ENCODE data around the gene KEAP1. TPM values are rescaled to one million over a fixed set of nuclear protein-coding genes. Genes with fewer than 3 reads are reported as not detected.
"Not testable (repeated sequence)": the region's sequence is repeated elsewhere in the genome, so short reads cannot be mapped to it uniquely, and the experiment has no call there.

KEAP1 gene
- polyA plus RNA-seq, 4 donors, result 35.1 to 73.8 (median 56.4) TPM

GRCh38 chr19:10546817-10547216 is 43.7 kb upstream of the KEAP1 start:
- Histone ChIP-seq H3K27ac (ENCODE audit: low read depth in 1 of 3, low read length in 2 of 3) (no peak overlapping the region), H3K4me1 (ENCODE audit: control insufficient read depth in 3 of 3, insufficient read depth in 2 of 3, low read depth in 1 of 3, low read length in 2 of 3) (peaks cover 0 to 12% (median 3%) of the 10 kb centered on the region in 3 donors), H3K27me3 (ENCODE audit: control insufficient read depth in 3 of 3, insufficient read depth in 3 of 3, low read length in 3 of 3) (no peaks in the 10 kb centered on the region), H3K4me3 (ENCODE audit: low read depth in 1 of 3, low read length in 3 of 3) (no peak overlapping the region), H3K36me3 (ENCODE audit: control insufficient read depth in 3 of 3, insufficient read depth in 2 of 3, low read depth in 1 of 3, low read length in 3 of 3) (peaks cover 14 to 66% (median 14%) of the 10 kb centered on the region in 3 donors), H3K9me3 (ENCODE audit: control insufficient read depth in 2 of 2, insufficient read depth in 1 of 2, low read depth in 1 of 2, low read length in 1 of 2) (no peaks in the 10 kb centered on the region)
- FAIRE-seq (no peak), DNase-seq (no peak)
- WGBS, 3 donors, result 92 to 95% (median 93%) methylated on average over 17 of the region's 17 CpGs

GRCh38 chr19:10544753-10545251 is 41.6 kb upstream of the KEAP1 start:
- Histone ChIP-seq H3K4me3 (ENCODE audit: low read depth in 1 of 3, low read length in 3 of 3) (peak overlapping the region; percentile 95 to 98 (median 96)), H3K27ac (ENCODE audit: low read depth in 1 of 3, low read length in 2 of 3) (peak overlapping the region; percentile 77 to 91 (median 91)), H3K36me3 (ENCODE audit: control insufficient read depth in 3 of 3, insufficient read depth in 2 of 3, low read depth in 1 of 3, low read length in 3 of 3) (peaks cover 9 to 46% (median 11%) of the 10 kb centered on the region in 3 donors), H3K9me3 (ENCODE audit: control insufficient read depth in 2 of 2, insufficient read depth in 1 of 2, low read depth in 1 of 2, low read length in 1 of 2) (no peaks in the 10 kb centered on the region), H3K27me3 (ENCODE audit: control insufficient read depth in 3 of 3, insufficient read depth in 3 of 3, low read length in 3 of 3) (no peaks in the 10 kb centered on the region), H3K4me1 (ENCODE audit: control insufficient read depth in 3 of 3, insufficient read depth in 2 of 3, low read depth in 1 of 3, low read length in 2 of 3) (peaks cover 0 to 12% (median 3%) of the 10 kb centered on the region in 3 donors)
- DNase-seq (peak; percentile 57 to 79), FAIRE-seq (no peak)
- 16 to 47% (median 26%) methylated on average over 21 to 23 of the region's 23 CpGs for WGBS, 3 donors

- Histone ChIP-seq H3K27ac (ENCODE audit: low read depth in 1 of 3, low read length in 2 of 3) (peak overlapping the region; percentile 77 to 91 (median 91)), H3K27me3 (ENCODE audit: control insufficient read depth in 3 of 3, insufficient read depth in 3 of 3, low read length in 3 of 3) (no peaks in the 10 kb centered on the region), H3K9me3 (ENCODE audit: control insufficient read depth in 2 of 2, insufficient read depth in 1 of 2, low read depth in 1 of 2, low read length in 1 of 2) (no peaks in the 10 kb centered on the region), H3K4me1 (ENCODE audit: control insufficient read depth in 3 of 3, insufficient read depth in 2 of 3, low read depth in 1 of 3, low read length in 2 of 3) (peaks cover 0 to 12% (median 3%) of the 10 kb centered on the region in 3 donors), H3K4me3 (ENCODE audit: low read depth in 1 of 3, low read length in 3 of 3) (peak overlapping the region; percentile 95 to 98 (median 96)), H3K36me3 (ENCODE audit: control insufficient read depth in 3 of 3, insufficient read depth in 2 of 3, low read depth in 1 of 3, low read length in 3 of 3) (peaks cover 9 to 41% (median 11%) of the 10 kb centered on the region in 3 donors)
- DNase-seq, result peak; percentile 65 to 84
- FAIRE-seq, result no peak
- WGBS, 3 donors, result 3 to 20% (median 7%) methylated on average over 19 to 22 of the region's 22 CpGs
These were observed 41.1 kb upstream of the KEAP1 start for GRCh38 chr19:10544242-10544752.

GRCh38 chr19:10543420-10544241 is 40.5 kb upstream of the KEAP1 start, which contains the start of gene ATG4D:
Gene ATG4D, plus strand, starts transcription at chr19:10543904. Its CDS starts 187 bp downstream, at chr19:10544091.
- Histone ChIP-seq H3K36me3 (ENCODE audit: control insufficient read depth in 3 of 3, insufficient read depth in 2 of 3, low read depth in 1 of 3, low read length in 3 of 3) (peaks cover 5 to 35% (median 8%) of the 10 kb centered on the region in 3 donors), H3K27ac (ENCODE audit: low read depth in 1 of 3, low read length in 2 of 3) (peak within 1 kb of the TSS; percentile 77 to 91 (median 91)), H3K4me3 (ENCODE audit: low read depth in 1 of 3, low read length in 3 of 3) (peak within 1 kb of the TSS; percentile 95 to 98 (median 96)), H3K27me3 (ENCODE audit: control insufficient read depth in 3 of 3, insufficient read depth in 3 of 3, low read length in 3 of 3) (no peaks in the 10 kb centered on the region), H3K9me3 (ENCODE audit: control insufficient read depth in 2 of 2, insufficient read depth in 1 of 2, low read depth in 1 of 2, low read length in 1 of 2) (no peaks in the 10 kb centered on the region), H3K4me1 (ENCODE audit: control insufficient read depth in 3 of 3, insufficient read depth in 2 of 3, low read depth in 1 of 3, low read length in 2 of 3) (peaks cover 0 to 12% (median 3%) of the 10 kb centered on the region in 3 donors)
- WGBS, 3 donors, result 0 to 1% (median 1%) methylated on average over 42 to 79 of the region's 79 CpGs
- peak; percentile 96 to 97 for DNase-seq
- FAIRE-seq, result no peak

GRCh38 chr19:10543059-10543419 is 39.9 kb upstream of the KEAP1 start:
- WGBS, 3 donors, result 39 to 48% (median 46%) methylated on average over 8 of the region's 8 CpGs
- DNase-seq, result no peak
- Histone ChIP-seq H3K27me3 (ENCODE audit: control insufficient read depth in 3 of 3, insufficient read depth in 3 of 3, low read length in 3 of 3) (no peaks in the 10 kb centered on the region), H3K4me1 (ENCODE audit: control insufficient read depth in 3 of 3, insufficient read depth in 2 of 3, low read depth in 1 of 3, low read length in 2 of 3) (peaks cover 0 to 12% (median 3%) of the 10 kb centered on the region in 3 donors), H3K27ac (ENCODE audit: low read depth in 1 of 3, low read length in 2 of 3) (peak overlapping the region in 1 of 3 donors; percentile 53), H3K4me3 (ENCODE audit: low read depth in 1 of 3, low read length in 3 of 3) (peak overlapping the region in 2 of 3 donors; percentile 95 to 96), H3K36me3 (ENCODE audit: control insufficient read depth in 3 of 3, insufficient read depth in 2 of 3, low read depth in 1 of 3, low read length in 3 of 3) (peaks cover 5 to 29% (median 5%) of the 10 kb centered on the region in 3 donors), H3K9me3 (ENCODE audit: control insufficient read depth in 2 of 2, insufficient read depth in 1 of 2, low read depth in 1 of 2, low read length in 1 of 2) (no peaks in the 10 kb centered on the region)
- no peak for FAIRE-seq

- H3K27me3 ChIP-seq (ENCODE audit: control insufficient read depth in 3 of 3, insufficient read depth in 3 of 3, low read length in 3 of 3); H3K4me3 ChIP-seq (ENCODE audit: low read depth in 1 of 3, low read length in 3 of 3); H3K27ac ChIP-seq (ENCODE audit: low read depth in 1 of 3, low read length in 2 of 3); H3K9me3 ChIP-seq (ENCODE audit: control insufficient read depth in 2 of 2, insufficient read depth in 1 of 2, low read depth in 1 of 2, low read length in 1 of 2); FAIRE-seq; DNase-seq; H3K4me1 ChIP-seq (ENCODE audit: control insufficient read depth in 3 of 3, insufficient read depth in 2 of 3, low read depth in 1 of 3, low read length in 2 of 3); H3K36me3 ChIP-seq (ENCODE audit: control insufficient read depth in 3 of 3, insufficient read depth in 2 of 3, low read depth in 1 of 3, low read length in 3 of 3): not testable (repeated sequence)
- 58 to 65% (median 63%) methylated on average over 9 of the region's 9 CpGs for WGBS, 3 donors
These were observed 35.9 kb upstream of the KEAP1 start for GRCh38 chr19:10539016-10539415.

- no peak overlapping the region for H3K27ac ChIP-seq (ENCODE audit: low read depth in 1 of 3, low read length in 2 of 3)
- H3K9me3 ChIP-seq (ENCODE audit: control insufficient read depth in 2 of 2, insufficient read depth in 1 of 2, low read depth in 1 of 2, low read length in 1 of 2), result no peaks in the 10 kb centered on the region
- H3K4me3 ChIP-seq (ENCODE audit: low read depth in 1 of 3, low read length in 3 of 3), result no peak overlapping the region
- peaks cover 0 to 5% (median 0%) of the 10 kb centered on the region in 3 donors for H3K4me1 ChIP-seq (ENCODE audit: control insufficient read depth in 3 of 3, insufficient read depth in 2 of 3, low read depth in 1 of 3, low read length in 2 of 3)
- peaks cover 0 to 5% (median 0%) of the 10 kb centered on the region in 3 donors for H3K27me3 ChIP-seq (ENCODE audit: control insufficient read depth in 3 of 3, insufficient read depth in 3 of 3, low read length in 3 of 3)
- WGBS, 3 donors, result 66 to 72% (median 68%) methylated on average over 20 of the region's 20 CpGs
- FAIRE-seq (no peak), DNase-seq (no peak)
- no peaks in the 10 kb centered on the region for H3K36me3 ChIP-seq (ENCODE audit: control insufficient read depth in 3 of 3, insufficient read depth in 2 of 3, low read depth in 1 of 3, low read length in 3 of 3)
These were observed 35.2 kb upstream of the KEAP1 start for GRCh38 chr19:10538204-10538983.

- no peak for DNase-seq
- Histone ChIP-seq H3K4me1 (ENCODE audit: control insufficient read depth in 3 of 3, insufficient read depth in 2 of 3, low read depth in 1 of 3, low read length in 2 of 3) (no peaks in the 10 kb centered on the region), H3K27me3 (ENCODE audit: control insufficient read depth in 3 of 3, insufficient read depth in 3 of 3, low read length in 3 of 3) (peaks cover 0 to 5% (median 0%) of the 10 kb centered on the region in 3 donors), H3K9me3 (ENCODE audit: control insufficient read depth in 2 of 2, insufficient read depth in 1 of 2, low read depth in 1 of 2, low read length in 1 of 2) (peaks cover 0 to 2% of the 10 kb centered on the region in 2 donors), H3K4me3 (ENCODE audit: low read depth in 1 of 3, low read length in 3 of 3) (no peak overlapping the region), H3K27ac (ENCODE audit: low read depth in 1 of 3, low read length in 2 of 3) (no peak overlapping the region), H3K36me3 (ENCODE audit: control insufficient read depth in 3 of 3, insufficient read depth in 2 of 3, low read depth in 1 of 3, low read length in 3 of 3) (no peaks in the 10 kb centered on the region)
- no peak for FAIRE-seq
- WGBS, 3 donors, result 71 to 77% (median 75%) methylated on average over 11 of the region's 11 CpGs
These were observed 34.5 kb upstream of the KEAP1 start for GRCh38 chr19:10537668-10538067.
